Measurements from ENCODE around the gene OXT. TPM values are rescaled to one million over a fixed set of nuclear protein-coding genes. Genes with fewer than 3 reads are reported as not detected.

The OXT gene
- total RNA-seq, 2 donors from 2014 or later: not detected

GRCh38 chr20:3121271-3121911 is 50.0 kb downstream of the OXT start:
- no peak for DNase-seq
- no peak for TF ChIP-seq CTCF (IDR thresholded peaks at IDR 0.05)
- Histone ChIP-seq H3K9ac (ENCODE audit: low read depth in 2 of 2, low read length in 2 of 2) (no peak overlapping the region), H3K36me3 (no peaks in the 10 kb centered on the region), H3K27ac (no peak overlapping the region), H3K9me3 (no peaks in the 10 kb centered on the region), H3K4me3 (no peak overlapping the region), H3K27me3 (no peaks in the 10 kb centered on the region), H3K4me1 (no peaks in the 10 kb centered on the region)
- intact Hi-C loops (cut with DNase I): no loop called here

Other genes starting within 250 kb of the OXT start
- 10 to 100 TPM; 21.7 to 24.8 TPM for gene PCED1A, start 231.0 kb upstream of the OXT start, total RNA-seq
- 10 to 100 TPM; 35.7 to 40.5 TPM for gene VPS16, start 230.9 kb upstream of the OXT start, total RNA-seq
- gene PTPRA, start 198.1 kb upstream of the OXT start, total RNA-seq: 10 to 100 TPM; 30.3 to 55.2 TPM
- gene GNRH2, start 28.0 kb upstream of the OXT start, total RNA-seq: not detected
- 10 to 100 TPM; 37.6 to 72.5 TPM for gene MRPS26, start 25.6 kb upstream of the OXT start, total RNA-seq
- gene AVP, start 13.1 kb downstream of the OXT start, total RNA-seq: not detected
- 10 to 100 TPM; 17.3 to 19.8 TPM for gene FASTKD5, start 88.2 kb downstream of the OXT start, total RNA-seq
- 1 to 10 TPM; 6.5 to 6.6 TPM for gene UBOX5, start 88.2 kb downstream of the OXT start, total RNA-seq
- gene LZTS3, start 101.9 kb downstream of the OXT start, total RNA-seq: 1 to 10 TPM; 7.9 to 8.3 TPM
- gene DDRGK1, start 133.1 kb downstream of the OXT start, total RNA-seq: 10 to 100 TPM; 57.8 to 88.6 TPM
- 10 to 100 TPM; 35.2 to 67.6 TPM for gene ITPA, start 137.9 kb downstream of the OXT start, total RNA-seq
- gene SLC4A11, start 167.6 kb downstream of the OXT start, total RNA-seq: 1 to 10 TPM; 1.2 to 2.6 TPM